Endothelial cell of umbilical vein (primary cell): ENCODE measurements around the gene LAMC1.

Experiments used
- FOS ChIP-seq: IDR thresholded peaks from 2 replicates; pipeline ENCODE4 v1.6.1; 2011; ENCODE audit warnings: mild to moderate bottlenecking, low read length, moderate library complexity, borderline replicate concordance; ENCODE audit not compliant: insufficient read depth
- JUN ChIP-seq: IDR thresholded peaks from 2 replicates; pipeline ENCODE4 v1.6.1; 2011; ENCODE audit warnings: borderline replicate concordance, low read depth; ENCODE audit not compliant: insufficient read length, insufficient read depth
- POLR2A ChIP-seq: IDR thresholded peaks from 2 replicates; pipeline ENCODE4 v1.6.1; 2012; ENCODE audit warnings: low read depth, mild to moderate bottlenecking, control low read depth, low read length
- POLR2AphosphoS5 ChIP-seq: IDR thresholded peaks from 2 replicates; pipeline ENCODE4 v1.6.1; 2012; ENCODE audit warnings: low read depth, mild to moderate bottlenecking, control low read depth, low read length, moderate library complexity; ENCODE audit not compliant: insufficient read depth
- TF ChIP-seq, protein P1 (sequence below), 2 donors: IDR thresholded peaks; 1 replicate in 1 of 2; 2 replicates in 1 of 2; pipeline ENCODE4 v1.5.1; 2011; ENCODE audit warnings: low read length in 2 of 2, mild to moderate bottlenecking in 2 of 2, moderate library complexity in 2 of 2, control low read depth in 1 of 2, inconsistent platforms in 1 of 2, low read depth in 1 of 2; ENCODE audit not compliant: insufficient read depth in 1 of 2; ENCODE audit errors: extremely low read depth in 1 of 2

DNA sequence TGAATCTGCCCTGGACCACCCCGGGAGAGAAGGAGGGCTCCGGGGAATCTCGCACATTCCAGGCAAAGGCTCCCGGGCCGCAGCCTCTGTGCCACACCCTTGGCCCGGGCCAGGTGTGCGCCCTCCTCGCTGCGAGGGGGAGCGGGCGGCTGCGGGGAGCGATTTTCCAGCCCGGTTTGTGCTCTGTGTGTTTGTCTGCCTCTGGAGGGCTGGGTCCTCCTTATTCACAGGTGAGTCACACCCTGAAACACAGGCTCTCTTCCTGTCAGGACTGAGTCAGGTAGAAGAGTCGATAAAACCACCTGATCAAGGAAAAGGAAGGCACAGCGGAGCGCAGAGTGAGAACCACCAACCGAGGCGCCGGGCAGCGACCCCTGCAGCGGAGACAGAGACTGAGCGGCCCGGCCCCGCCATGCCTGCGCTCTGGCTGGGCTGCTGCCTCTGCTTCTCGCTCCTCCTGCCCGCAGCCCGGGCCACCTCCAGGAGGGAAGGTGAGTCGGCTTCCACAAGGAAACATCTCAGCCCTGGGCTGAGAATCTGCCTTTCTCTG, 162.8 kb downstream of the LAMC1 start, which contains the start of gene LAMC2:
- TF ChIP-seq, protein P1, sequence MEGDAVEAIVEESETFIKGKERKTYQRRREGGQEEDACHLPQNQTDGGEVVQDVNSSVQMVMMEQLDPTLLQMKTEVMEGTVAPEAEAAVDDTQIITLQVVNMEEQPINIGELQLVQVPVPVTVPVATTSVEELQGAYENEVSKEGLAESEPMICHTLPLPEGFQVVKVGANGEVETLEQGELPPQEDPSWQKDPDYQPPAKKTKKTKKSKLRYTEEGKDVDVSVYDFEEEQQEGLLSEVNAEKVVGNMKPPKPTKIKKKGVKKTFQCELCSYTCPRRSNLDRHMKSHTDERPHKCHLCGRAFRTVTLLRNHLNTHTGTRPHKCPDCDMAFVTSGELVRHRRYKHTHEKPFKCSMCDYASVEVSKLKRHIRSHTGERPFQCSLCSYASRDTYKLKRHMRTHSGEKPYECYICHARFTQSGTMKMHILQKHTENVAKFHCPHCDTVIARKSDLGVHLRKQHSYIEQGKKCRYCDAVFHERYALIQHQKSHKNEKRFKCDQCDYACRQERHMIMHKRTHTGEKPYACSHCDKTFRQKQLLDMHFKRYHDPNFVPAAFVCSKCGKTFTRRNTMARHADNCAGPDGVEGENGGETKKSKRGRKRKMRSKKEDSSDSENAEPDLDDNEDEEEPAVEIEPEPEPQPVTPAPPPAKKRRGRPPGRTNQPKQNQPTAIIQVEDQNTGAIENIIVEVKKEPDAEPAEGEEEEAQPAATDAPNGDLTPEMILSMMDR (IDR thresholded peaks at IDR 0.05; ENCODE audit: extremely low read depth in 1 of 2, insufficient read depth in 1 of 2, low read depth in 1 of 2, low read length in 2 of 2) = peak; percentile 33 to 47
- TF ChIP-seq FOS (peak; percentile 53), POLR2A (no peak), POLR2AphosphoS5 (no peak), JUN (no peak)
